ENCODE measurements around the gene TMLHE.

- TF ChIP-seq CTCF (IDR thresholded peaks at IDR 0.05) (no peak), POLR2A (IDR thresholded peaks at IDR 0.05) (no peak)
Observed at GRCh38 chrX:155643240-155643639, 30.5 kb upstream of the TMLHE start.

All from thyroid gland (tissue), 4 donors.